B cell (primary cell): Measurements from ENCODE around the gene MAF. TPM values are rescaled to one million over a fixed set of nuclear protein-coding genes. Genes with fewer than 3 reads are reported as not detected.

ENCODE experiments used
- ATAC-seq: fragments of 200-7000 bp; cut with Tn5 transposase; one replicate; pipeline ENCODE4 v1.10.0; 2021; ENCODE audit warnings: low read depth, mild to moderate bottlenecking, moderate number of reproducible peaks, moderate library complexity
- CTCF ChIA-PET: fragments of 350-600 bp; sonication (Branson Sonifier 250); formaldehyde crosslinking; loops from one replicate; lab custom pipeline; 2021; ENCODE audit warnings: antibody characterized with exemption, inconsistent platforms; lab: Charles Lee
- POLR2A ChIA-PET: fragments of 350-600 bp; sonication (Branson Sonifier 250); formaldehyde crosslinking; loops from one replicate; lab custom pipeline; 2021; ENCODE audit warnings: antibody characterized with exemption; lab: Charles Lee
- DNase-seq: peaks from one replicate; pipeline ENCODE4 v3.0.0; 2013
- H2AFZ ChIP-seq: 2 replicates; pipeline ENCODE4 v1.6.1; 2012; ENCODE audit warnings: mild to moderate bottlenecking, low read depth, low read length; ENCODE audit not compliant: insufficient read depth, poor library complexity, severe bottlenecking
- H3K27ac ChIP-seq, 2 donors: 1 replicate in 1 of 2; 2 replicates in 1 of 2; pipeline ENCODE4 v1.5.1; 2012 to 2013; ENCODE audit warnings: low read length in 2 of 2, mild to moderate bottlenecking in 2 of 2, moderate library complexity in 1 of 2
- H3K27me3 ChIP-seq, 4 experiments: fragments of 200-600 bp in 1 of 4; sonication (generic) in 1 of 4; replicated peaks in 1 of 4; 1 replicate in 2 of 4; 2 replicates in 2 of 4; pipeline versions ENCODE4 v1.6.1 to v1.7.0; 2013 to 2016; ENCODE audit warnings: low read length in 3 of 4, mild to moderate bottlenecking in 2 of 4, mixed read lengths in 1 of 4, moderate library complexity in 1 of 4; ENCODE audit not compliant: insufficient read depth in 4 of 4, control insufficient read depth in 3 of 4; ENCODE audit errors: control extremely low read depth in 1 of 4
- H3K36me3 ChIP-seq, 2 experiments: replicated peaks in 1 of 2; 1 replicate in 1 of 2; 2 replicates in 1 of 2; pipeline versions ENCODE4 v1.6.1 to v1.7.1; 2013; ENCODE audit warnings: low read length in 1 of 2; ENCODE audit not compliant: insufficient read depth in 2 of 2, control insufficient read depth in 1 of 2; ENCODE audit errors: control extremely low read depth in 1 of 2, extremely low read depth in 1 of 2
- H3K4me1 ChIP-seq, 2 donors: fragments of 200-600 bp in 1 of 2; sonication (generic) in 1 of 2; 1 replicate in 1 of 2; 2 replicates in 1 of 2; pipeline versions ENCODE4 v1.5.1 to v1.6.1; 2013 to 2017; ENCODE audit warnings: low read length in 2 of 2; ENCODE audit not compliant: control insufficient read depth in 2 of 2, insufficient read depth in 2 of 2
- H3K4me2 ChIP-seq: replicated peaks from 2 replicates; pipeline ENCODE3; 2012; ENCODE audit warnings: mild to moderate bottlenecking, low read depth, low read length; ENCODE audit not compliant: poor library complexity, severe bottlenecking
- H3K4me3 ChIP-seq, 5 experiments: fragments of 200-600 bp in 1 of 5; sonication (generic) in 1 of 5; 1 replicate in 3 of 5; 2 replicates in 2 of 5; pipeline versions ENCODE4 v1.5.1 to v1.7.0; 2011 to 2016; ENCODE audit warnings: low read length in 4 of 5, mild to moderate bottlenecking in 4 of 5, low read depth in 2 of 5, control low read depth in 1 of 5, moderate library complexity in 1 of 5; ENCODE audit not compliant: insufficient read depth in 1 of 5; ENCODE audit errors: control extremely low read depth in 1 of 5, extremely low read depth in 1 of 5
- H3K79me2 ChIP-seq: fragments of 200-600 bp; sonication (generic); one replicate; pipeline ENCODE4 v1.6.0; 2016; ENCODE audit warnings: low read length; ENCODE audit not compliant: control insufficient read depth, insufficient read depth
- H3K9ac ChIP-seq: fragments of 200-600 bp; sonication (generic); 2 replicates; pipeline ENCODE4 v1.6.1; 2017; ENCODE audit warnings: mild to moderate bottlenecking, low read length, moderate library complexity
- H3K9me3 ChIP-seq, 3 donors: one replicate each; pipeline versions ENCODE4 v1.6.1 to v1.7.1; 2013; ENCODE audit warnings: low read length in 2 of 3; ENCODE audit not compliant: control insufficient read depth in 2 of 3, insufficient read depth in 1 of 3; ENCODE audit errors: control extremely low read depth in 1 of 3
- H4K20me1 ChIP-seq: 2 replicates; pipeline ENCODE4 v1.6.0; 2012; ENCODE audit warnings: mild to moderate bottlenecking, low read length; ENCODE audit not compliant: insufficient read depth, control insufficient read depth, poor library complexity, severe bottlenecking
- H3K27ac Mint-ChIP-seq: one replicate; pipeline ENCODE4 v1.8.0; 2021; ENCODE audit warnings: mixed read lengths
- H3K27me3 Mint-ChIP-seq: one replicate; pipeline ENCODE4 v1.8.0; 2021; ENCODE audit warnings: mixed read lengths
- H3K4me1 Mint-ChIP-seq: one replicate; pipeline ENCODE4 v1.8.0; 2021; ENCODE audit warnings: mixed read lengths
- H3K4me3 Mint-ChIP-seq: one replicate; pipeline ENCODE4 v1.8.0; 2021; ENCODE audit warnings: mixed read lengths
- H3K9me3 Mint-ChIP-seq: one replicate; pipeline ENCODE4 v1.8.0; 2022; ENCODE audit warnings: mixed read lengths; ENCODE audit not compliant: insufficient read depth
- CTCF ChIP-seq: fragments of 200-600 bp; IDR thresholded peaks from one replicate; pipeline ENCODE4 v1.8.0; 2022; ENCODE audit warnings: antibody characterized with exemption, mild to moderate bottlenecking
- EZH2 ChIP-seq: IDR thresholded peaks from 2 replicates; pipeline ENCODE4 v1.6.1; 2012; ENCODE audit warnings: borderline replicate concordance, low read depth, mild to moderate bottlenecking, moderate library complexity, low read length; ENCODE audit not compliant: insufficient read depth, poor library complexity, severe bottlenecking
- WGBS: methylation state at CpG from one replicate; pipeline ENCODE4 v1.1.5; 2013; ENCODE audit warnings: missing lambda C conversion rate; ENCODE audit not compliant: insufficient coverage; 5-methylcytosine and 5-hydroxymethylcytosine counted together
- intact Hi-C: fragments of 100-400 bp; cut with micrococcal nuclease; formaldehyde crosslinking; loops from one replicate; pipeline ENCODE4 v1.10.0; 2022
- polyA plus RNA-seq: library from polyadenylated mRNA; depleted of rRNA; stranded (reverse); fragments of >200 nt; gene quantifications from 2 replicates; pipeline ENCODE4 v1.2.3, GENCODE V29; 2012
- total RNA-seq, 2 donors: library from RNA; stranded (reverse); fragments of 120-200 nt in 1 of 2; gene quantifications; 1 replicate in 1 of 2; 2 replicates in 1 of 2; pipeline versions ENCODE4 v1.2.3 to v1.2.4, GENCODE V29; 2013 to 2022

The MAF gene
- total and polyA plus RNA-seq, 2 donors (not counting 1 experiment from before 2014, with no cell fraction given) = 0.30 to 0.49 TPM

GRCh38 chr16:79589601-79590102 is 10.9 kb downstream of the MAF start:
- no peak overlapping the region for H3K4me3 ChIP-seq
- no peak overlapping the region for H3K9ac ChIP-seq
- no peak overlapping the region for H3K27ac ChIP-seq
- H4K20me1 ChIP-seq = no peaks in the 10 kb centered on the region
- no peaks in the 10 kb centered on the region for H3K4me1 Mint-ChIP-seq
- DNase-seq (no peak), ATAC-seq (no peak)
- no peak for TF ChIP-seq EZH2
- no peak overlapping the region for H3K27ac Mint-ChIP-seq
- ChIA-PET CTCF (no interaction called here), POLR2A (no interaction called here)
- no peaks in the 10 kb centered on the region for H3K4me1 ChIP-seq
- intact Hi-C loops = no loop called here
- no peaks in the 10 kb centered on the region for H3K9me3 Mint-ChIP-seq
- no peak overlapping the region for H2AFZ ChIP-seq
- H3K79me2 ChIP-seq = no peaks in the 10 kb centered on the region
- peaks cover 0 to 44% (median 12%) of the 10 kb centered on the region in 4 experiments for H3K27me3 ChIP-seq
- no peak overlapping the region for H3K4me2 ChIP-seq
- H3K9me3 ChIP-seq = no peaks in the 10 kb centered on the region
- 19% methylated on average over 42 of the region's 43 CpGs for WGBS
- no peaks in the 10 kb centered on the region for H3K36me3 ChIP-seq
- peaks cover 46% of the 10 kb centered on the region for H3K27me3 Mint-ChIP-seq
- no peak overlapping the region for H3K4me3 Mint-ChIP-seq

- Histone ChIP-seq H3K4me2 (no peak overlapping the region), H2AFZ (no peak overlapping the region), H3K27me3 (peaks cover 0 to 44% (median 12%) of the 10 kb centered on the region in 4 experiments), H4K20me1 (no peaks in the 10 kb centered on the region), H3K4me1 (no peaks in the 10 kb centered on the region), H3K27ac (no peak overlapping the region), H3K9me3 (no peaks in the 10 kb centered on the region), H3K4me3 (no peak overlapping the region), H3K9ac (no peak overlapping the region), H3K36me3 (no peaks in the 10 kb centered on the region), H3K79me2 (no peaks in the 10 kb centered on the region)
- Mint-ChIP-seq H3K4me1 (no peaks in the 10 kb centered on the region), H3K4me3 (no peak overlapping the region), H3K9me3 (no peaks in the 10 kb centered on the region), H3K27ac (no peak overlapping the region), H3K27me3 (peaks cover 45% of the 10 kb centered on the region)
- DNase-seq = no peak
- ATAC-seq = no peak
- intact Hi-C loops = no loop called here
- no peak for TF ChIP-seq CTCF
- TF ChIP-seq EZH2 = no peak
- ChIA-PET CTCF (no interaction called here), POLR2A (no interaction called here)
- 96% methylated on average over 4 of the region's 9 CpGs for WGBS
Observed at GRCh38 chr16:79587897-79588296, 12.6 kb downstream of the MAF start.
